OCI-LY1 (cell line): ENCODE data around the gene ABCC3.

Source experiments
- H2AFZ ChIP-seq: fragments of 200-600 bp; sonication (generic), shearing (Covaris generic); 2 replicates; pipeline ENCODE4 v1.6.0; 2014; ENCODE audit warnings: antibody characterized with exemption, mild to moderate bottlenecking, low read length
- H3F3A ChIP-seq: fragments of 200-600 bp; sonication (generic), shearing (Covaris generic); 2 replicates; pipeline ENCODE4 v1.6.0; 2014; ENCODE audit warnings: mild to moderate bottlenecking, antibody characterized with exemption, low read length, moderate library complexity; ENCODE audit not compliant: insufficient read depth
- H3K27ac ChIP-seq: fragments of 200-600 bp; sonication (generic); 2 replicates; pipeline ENCODE4 v1.5.1; 2014; ENCODE audit warnings: low read length, mixed run types, mild to moderate bottlenecking, low read depth; ENCODE audit not compliant: poor library complexity, severe bottlenecking
- H3K27me3 ChIP-seq: fragments of 200-600 bp; sonication (generic); 2 replicates; pipeline ENCODE4 v1.6.0; 2014; ENCODE audit warnings: antibody characterized with exemption, mild to moderate bottlenecking, low read length, moderate library complexity; ENCODE audit not compliant: insufficient read depth
- H3K36me3 ChIP-seq: fragments of 200-600 bp; sonication (generic); 2 replicates; pipeline ENCODE4 v1.6.1; 2014; ENCODE audit warnings: mild to moderate bottlenecking, antibody characterized with exemption, low read length, moderate library complexity, mixed read lengths; ENCODE audit not compliant: insufficient read depth
- H3K4me1 ChIP-seq: fragments of 200-600 bp; sonication (generic); 2 replicates; pipeline ENCODE4 v1.5.1; 2014; ENCODE audit warnings: mild to moderate bottlenecking, low read length, moderate library complexity; ENCODE audit not compliant: insufficient read depth, severe bottlenecking
- H3K4me2 ChIP-seq: fragments of 200-600 bp; sonication (generic), shearing (Covaris generic); 2 replicates; pipeline ENCODE4 v1.6.1; 2014; ENCODE audit warnings: low read length
- H3K4me3 ChIP-seq: fragments of 200-600 bp; sonication (generic); 2 replicates; pipeline ENCODE4 v1.5.1; 2014; ENCODE audit warnings: low read length, low read depth, mild to moderate bottlenecking, mixed read lengths; ENCODE audit not compliant: poor library complexity, severe bottlenecking
- H3K79me2 ChIP-seq: fragments of 200-600 bp; shearing (Covaris generic); 2 replicates; pipeline ENCODE4 v1.6.1; 2016; ENCODE audit warnings: mixed run types, low read length, mixed read lengths; ENCODE audit not compliant: insufficient read depth
- H3K9ac ChIP-seq: fragments of 200-600 bp; sonication (generic), shearing (Covaris generic); 2 replicates; pipeline ENCODE4 v1.6.1; 2014; ENCODE audit warnings: mild to moderate bottlenecking, low read length, mixed read lengths
- H3K9me2 ChIP-seq: fragments of 200-600 bp; sonication (generic), shearing (Covaris generic); 2 replicates; pipeline ENCODE4 v1.6.1; 2014; ENCODE audit warnings: low read depth, mild to moderate bottlenecking, low read length, mixed read lengths
- H3K9me3 ChIP-seq: fragments of 200-600 bp; shearing (Covaris generic); 2 replicates; pipeline ENCODE4 v1.6.1; 2014; ENCODE audit warnings: low read length, mixed read lengths
- H4K20me1 ChIP-seq: fragments of 200-600 bp; sonication (generic), shearing (Covaris generic); 2 replicates; pipeline ENCODE4 v1.6.0; 2016; ENCODE audit warnings: mild to moderate bottlenecking, low read length; ENCODE audit not compliant: insufficient read depth
- CTCF ChIP-seq: fragments of 200-600 bp; sonication (generic), shearing (Covaris generic); IDR thresholded peaks from 2 replicates; pipeline ENCODE4 v1.5.1; 2017; ENCODE audit warnings: mild to moderate bottlenecking, antibody characterized with exemption, low read length, moderate library complexity, mixed read lengths
- EZH2 ChIP-seq: fragments of 200-600 bp; sonication (generic), shearing (Covaris generic); IDR thresholded peaks from 2 replicates; pipeline ENCODE4 v1.8.0; 2017; ENCODE audit warnings: borderline replicate concordance, mixed run types, mild to moderate bottlenecking, antibody characterized with exemption, low read length, moderate library complexity, mixed read lengths

ABCC3 gene

GRCh38 chr17:50660042-50660886, 25.6 kb downstream of the ABCC3 start:
- Histone ChIP-seq H3K27ac (no peak overlapping the region), H3K4me2 (no peak overlapping the region), H3K79me2 (no peaks in the 10 kb centered on the region), H2AFZ (no peak overlapping the region), H3K9ac (no peak overlapping the region), H3K9me2 (no peaks in the 10 kb centered on the region), H4K20me1 (no peaks in the 10 kb centered on the region), H3K27me3 (no peaks in the 10 kb centered on the region; the same call in 1 of the 2 replicates), H3F3A (no peaks in the 10 kb centered on the region), H3K4me3 (no peak overlapping the region), H3K4me1 (no peaks in the 10 kb centered on the region), H3K36me3 (no peaks in the 10 kb centered on the region), H3K9me3 (no peaks in the 10 kb centered on the region)
- no peak for TF ChIP-seq CTCF
- TF ChIP-seq EZH2 = no peak

DNA sequence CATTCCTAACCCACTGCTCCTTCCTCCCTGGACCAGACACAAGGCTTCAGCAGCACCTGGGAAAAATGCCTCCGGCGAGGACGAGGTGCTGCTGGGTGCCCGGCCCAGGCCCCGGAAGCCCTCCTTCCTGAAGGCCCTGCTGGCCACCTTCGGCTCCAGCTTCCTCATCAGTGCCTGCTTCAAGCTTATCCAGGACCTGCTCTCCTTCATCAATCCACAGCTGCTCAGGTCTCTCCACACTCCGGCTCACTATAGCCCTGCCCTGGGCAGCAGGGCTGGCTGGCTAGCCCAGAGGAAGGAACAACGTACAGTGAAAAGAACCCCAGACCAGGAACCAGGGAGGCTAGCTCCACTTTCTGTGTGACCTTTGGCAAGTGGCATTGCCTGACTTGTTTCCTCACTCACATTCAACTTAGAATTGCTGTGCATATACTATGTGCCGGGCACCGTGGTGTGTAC, 26.2 kb downstream of the ABCC3 start:
- no peaks in the 10 kb centered on the region for H3K79me2 ChIP-seq
- no peaks in the 10 kb centered on the region for H4K20me1 ChIP-seq
- no peaks in the 10 kb centered on the region; the same call in 1 of the 2 replicates for H3K27me3 ChIP-seq
- no peaks in the 10 kb centered on the region for H3K36me3 ChIP-seq
- no peak for TF ChIP-seq EZH2
- no peak for TF ChIP-seq CTCF
- no peak overlapping the region for H3K4me2 ChIP-seq
- H3K9me3 ChIP-seq = no peaks in the 10 kb centered on the region
- no peak overlapping the region for H3K9ac ChIP-seq
- no peaks in the 10 kb centered on the region for H3F3A ChIP-seq
- H3K4me1 ChIP-seq = no peaks in the 10 kb centered on the region
- no peak overlapping the region for H3K4me3 ChIP-seq
- no peaks in the 10 kb centered on the region for H3K9me2 ChIP-seq
- H2AFZ ChIP-seq = no peak overlapping the region
- H3K27ac ChIP-seq = no peak overlapping the region

GRCh38 chr17:50661348-50661747, 26.7 kb downstream of the ABCC3 start:
- Histone ChIP-seq H3F3A (no peaks in the 10 kb centered on the region), H3K4me2 (no peak overlapping the region), H3K9me2 (no peaks in the 10 kb centered on the region), H2AFZ (no peak overlapping the region), H3K4me3 (no peak overlapping the region), H3K79me2 (no peaks in the 10 kb centered on the region), H3K9me3 (no peaks in the 10 kb centered on the region), H3K4me1 (no peaks in the 10 kb centered on the region), H3K27me3 (no peaks in the 10 kb centered on the region; the same call in 1 of the 2 replicates), H4K20me1 (no peaks in the 10 kb centered on the region), H3K9ac (no peak overlapping the region), H3K36me3 (no peaks in the 10 kb centered on the region), H3K27ac (no peak overlapping the region)
- no peak for TF ChIP-seq CTCF
- no peak for TF ChIP-seq EZH2
